Measurements from ENCODE around the gene MYH8.

Gene MYH8

GRCh38 chr17:10421900-10422542 is at the start of gene MYH8:
TSS of gene MYH8 (minus strand) at chr17:10421950. CDS start at chr17:10420227, 1,723 bp downstream.
- no peak for DNase-seq

GRCh38 chr17:10469459-10469858 is 47.7 kb upstream of the MYH8 start, which contains the start of gene MYH4:
TSS of gene MYH4 (minus strand) at chr17:10469559. CDS start at chr17:10466745, 2,814 bp downstream.
- no peak for DNase-seq

- DNase-seq = no peak
Measured at GRCh38 chr17:10463402-10463801, 41.7 kb upstream of the MYH8 start.

GRCh38 chr17:10460062-10460461 is 38.3 kb upstream of the MYH8 start:
- DNase-seq = no peak

GRCh38 chr17:10458701-10459100 is 37.0 kb upstream of the MYH8 start:
- no peak for DNase-seq

- no peak for DNase-seq
Measured at GRCh38 chr17:10457952-10458351, 36.2 kb upstream of the MYH8 start.

- DNase-seq = no peak
Measured at GRCh38 chr17:10447026-10447931, 25.5 kb upstream of the MYH8 start.

- no peak for DNase-seq
Measured at GRCh38 chr17:10439816-10440215, 18.1 kb upstream of the MYH8 start.

- DNase-seq = no peak
Measured at GRCh38 chr17:10435096-10435495, 13.3 kb upstream of the MYH8 start.

- DNase-seq = no peak
Measured at GRCh38 chr17:10429421-10430045, 7.8 kb upstream of the MYH8 start.

- DNase-seq = no peak
Measured at GRCh38 chr17:10428781-10429180, 7.0 kb upstream of the MYH8 start.

- DNase-seq = no peak
Measured at GRCh38 chr17:10421211-10421610, 539 bp downstream of the MYH8 start.

GRCh38 chr17:10420811-10421210 is 939 bp downstream of the MYH8 start:
- no peak for DNase-seq

- DNase-seq = no peak
Measured at GRCh38 chr17:10417431-10417830, 4.3 kb downstream of the MYH8 start.

- no peak for DNase-seq
Measured at GRCh38 chr17:10415161-10415560, 6.6 kb downstream of the MYH8 start.

GRCh38 chr17:10403589-10403988 is 18.2 kb downstream of the MYH8 start:
- DNase-seq = no peak

GRCh38 chr17:10398352-10398751 is 23.4 kb downstream of the MYH8 start:
- no peak for DNase-seq

- no peak for DNase-seq
Measured at GRCh38 chr17:10396524-10397163, 25.1 kb downstream of the MYH8 start.

GRCh38 chr17:10394201-10394887 is 27.4 kb downstream of the MYH8 start:
- no peak for DNase-seq

GRCh38 chr17:10392880-10393279 is 28.9 kb downstream of the MYH8 start:
- no peak for DNase-seq

- no peak for DNase-seq
Measured at GRCh38 chr17:10385871-10386270, 35.9 kb downstream of the MYH8 start.

- no peak for DNase-seq
Measured at GRCh38 chr17:10384175-10384574, 37.6 kb downstream of the MYH8 start.

All from NCI-H1417 (cell line).